Measurements from ENCODE around the gene CPOX.
A peak's percentile ranks its signal among the peaks of the same experiment; 100 is the strongest.

CPOX gene

GRCh38 chr3:98534168-98534567 is 59.2 kb downstream of the CPOX start:
- DNase-seq, result no peak

DNA sequence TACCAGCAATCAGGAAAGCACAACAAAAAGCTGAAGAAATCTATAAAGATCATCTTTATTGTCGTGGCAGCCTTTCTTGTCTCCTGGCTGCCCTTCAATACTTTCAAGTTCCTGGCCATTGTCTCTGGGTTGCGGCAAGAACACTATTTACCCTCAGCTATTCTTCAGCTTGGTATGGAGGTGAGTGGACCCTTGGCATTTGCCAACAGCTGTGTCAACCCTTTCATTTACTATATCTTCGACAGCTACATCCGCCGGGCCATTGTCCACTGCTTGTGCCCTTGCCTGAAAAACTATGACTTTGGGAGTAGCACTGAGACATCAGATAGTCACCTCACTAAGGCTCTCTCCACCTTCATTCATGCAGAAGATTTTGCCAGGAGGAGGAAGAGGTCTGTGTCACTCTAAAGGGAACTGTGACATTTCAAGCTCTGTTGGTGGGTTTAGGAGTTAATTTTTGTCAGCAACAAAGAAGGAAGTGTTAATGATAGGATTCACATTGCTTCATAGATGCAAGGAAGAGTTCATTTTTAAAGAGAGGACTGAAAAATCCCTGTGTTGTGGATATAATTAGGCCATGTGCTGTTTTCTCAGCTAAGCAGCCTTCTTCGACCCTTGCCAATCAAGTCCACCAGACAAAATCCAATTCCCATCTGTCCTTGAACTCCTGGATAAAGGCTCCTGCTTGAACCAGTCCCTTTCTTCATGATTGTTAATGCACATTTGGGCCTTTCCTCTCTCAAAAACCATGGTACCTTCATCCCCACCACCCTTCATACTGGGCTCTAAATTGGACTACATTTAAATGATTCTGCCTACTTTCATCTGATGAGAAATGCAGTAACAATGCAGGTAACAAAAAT is 60.5 kb downstream of the CPOX start:
- DNase-seq, result no peak

- no peak for DNase-seq
Measured at GRCh38 chr3:98532275-98532637, 61.2 kb downstream of the CPOX start.

DNA sequence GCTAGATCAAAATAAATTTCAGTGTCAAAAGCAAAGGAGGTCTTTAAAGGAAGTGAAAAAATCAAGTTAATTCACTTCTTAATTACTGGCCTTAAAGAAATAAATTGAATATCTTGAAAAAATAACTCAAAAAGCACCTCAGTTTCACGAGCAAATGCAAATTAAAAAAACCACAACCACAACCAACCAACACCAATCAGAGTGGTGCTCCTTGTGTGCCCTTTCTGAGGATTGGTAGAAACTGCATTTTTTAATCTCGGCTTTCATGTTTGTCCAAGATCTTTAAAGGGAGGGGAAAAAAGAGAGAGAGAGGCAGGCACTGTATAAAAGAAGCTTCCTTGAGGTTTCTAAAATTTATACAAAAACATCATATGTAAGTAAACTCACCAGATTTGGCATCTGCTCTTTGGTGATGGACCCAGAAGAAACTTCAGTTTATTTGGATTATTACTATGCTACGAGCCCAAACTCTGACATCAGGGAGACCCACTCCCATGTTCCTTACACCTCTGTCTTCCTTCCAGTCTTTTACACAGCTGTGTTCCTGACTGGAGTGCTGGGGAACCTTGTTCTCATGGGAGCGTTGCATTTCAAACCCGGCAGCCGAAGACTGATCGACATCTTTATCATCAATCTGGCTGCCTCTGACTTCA is 61.7 kb downstream of the CPOX start, which contains the start of gene GPR15:
TSS of gene GPR15 (plus strand) at position 357 of the 653 bp plus-strand sequence. CDS start at position 413, 56 bp downstream.
- peak; percentile 32 for DNase-seq

GRCh38 chr3:98530676-98531075 is 62.7 kb downstream of the CPOX start:
- DNase-seq, result no peak

DNA sequence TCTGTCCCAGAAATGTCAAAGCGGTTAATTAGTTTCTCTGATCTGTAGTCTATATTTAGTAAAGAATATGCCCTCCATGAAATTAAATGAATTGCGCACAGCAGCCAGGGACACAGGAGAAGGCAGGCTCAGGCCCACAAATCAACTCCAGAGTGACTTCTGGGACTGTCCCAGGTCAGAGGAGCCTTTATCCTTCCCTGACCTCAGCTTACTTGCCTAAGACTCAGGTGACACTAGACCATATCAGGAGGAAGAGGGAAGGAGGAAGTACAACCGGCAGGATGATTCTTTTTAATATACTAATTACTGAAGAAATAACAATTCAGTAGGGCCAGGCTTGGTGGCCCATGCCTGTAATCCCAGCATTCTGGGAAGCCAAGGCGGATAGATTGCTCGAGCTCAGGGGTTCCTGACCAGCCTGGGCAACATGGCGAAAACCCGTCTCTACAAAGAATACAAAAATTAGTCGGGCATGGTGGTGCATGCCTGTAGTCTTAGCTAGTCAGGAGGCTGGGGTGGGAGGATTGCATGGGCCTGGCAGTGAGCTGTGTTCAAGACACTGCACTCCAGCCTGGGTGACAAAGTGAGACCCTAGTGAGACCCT is 63.5 kb downstream of the CPOX start:
- DNase-seq, result no peak

All from CD4-positive, alpha-beta T cell treated with Interleukin-21 for 1 hour (primary cell).